Measurements from ENCODE around the gene TSPAN31. TPM values are rescaled to one million over a fixed set of nuclear protein-coding genes. Genes with fewer than 3 reads are reported as not detected.
A peak's percentile ranks its signal among the peaks of the same experiment; 100 is the strongest.

The TSPAN31 gene
- total and polyA plus RNA-seq, 2 of the 8 experiments (the other 6 are each of a cell fraction or from before 2014, with no cell fraction given): 15.8 to 31.4 TPM

GRCh38 chr12:57756406-57757341 lies 11.8 kb downstream of the TSPAN31 start:
- Histone ChIP-seq H2AFZ (ENCODE audit: low read length) (no peak overlapping the region), H3K4ac (replicated peaks; ENCODE audit: insufficient read length, low read depth, low read length) (no peak overlapping the region), H3K4me2 (ENCODE audit: insufficient read depth in 1 of 2, low read depth in 2 of 2, low read length in 2 of 2) (peak overlapping the region; percentile 82 to 99), H3K23ac (ENCODE audit: insufficient read length) (no peak overlapping the region), H4K8ac (ENCODE audit: extremely low read depth, insufficient read depth, low read length) (no peak overlapping the region), H4K20me1 (replicated peaks in 1 of 2; ENCODE audit: control insufficient read depth in 1 of 2, insufficient read depth in 2 of 2, low read length in 2 of 2) (peaks cover 3 to 15% of the 10 kb centered on the region in 2 experiments), H3K4me3 (ENCODE audit: extremely low read depth in 1 of 4, insufficient read depth in 2 of 4, low read depth in 3 of 4, low read length in 4 of 4) (peak overlapping the region in 2 of 4 experiments; percentile 82 to 96; a peak in 5 of 8 replicates), H3K9me3 (ENCODE audit: insufficient read depth in 2 of 2, low read depth in 1 of 2, low read length in 1 of 2) (no peaks in the 10 kb centered on the region), H3K23me2 (ENCODE audit: low read depth, low read length) (peaks cover 10% of the 10 kb centered on the region), H4K91ac (replicated peaks; ENCODE audit: insufficient read length, low read length) (no peak overlapping the region), H2AK5ac (ENCODE audit: low read depth, low read length) (no peak overlapping the region), H3K27ac (ENCODE audit: low read depth, low read length) (no peak overlapping the region), H3K79me2 (ENCODE audit: control insufficient read depth in 1 of 2, insufficient read depth in 2 of 2, low read length in 2 of 2) (peaks cover 0 to 4% of the 10 kb centered on the region in 2 experiments; a peak in 2 of 4 replicates), H2BK120ac (replicated peaks; ENCODE audit: low read depth, low read length) (no peak overlapping the region), H2BK12ac (ENCODE audit: low read depth, low read length) (no peak overlapping the region), H3K36me3 (ENCODE audit: control insufficient read depth in 2 of 4, insufficient read depth in 4 of 4, low read length in 3 of 4) (peaks cover 0 to 4% (median 0%) of the 10 kb centered on the region in 4 experiments; a peak in 2 of 8 replicates), H3K4me1 (replicated peaks in 1 of 4; ENCODE audit: control insufficient read depth in 3 of 4, insufficient read depth in 4 of 4, low read length in 3 of 4) (peaks cover 0 to 21% (median 7%) of the 10 kb centered on the region in 4 experiments; a peak in 6 of 7 replicates), H2BK5ac (ENCODE audit: low read depth, low read length) (no peak overlapping the region), H3K18ac (ENCODE audit: extremely low read depth, low read length) (no peak overlapping the region), H3K27me3 (replicated peaks in 1 of 4; ENCODE audit: control insufficient read depth in 3 of 4, extremely low read depth in 1 of 4, insufficient read depth in 3 of 4, low read length in 3 of 4) (peaks cover 8 to 33% (median 26%) of the 10 kb centered on the region in 4 experiments), H3K14ac (ENCODE audit: insufficient read length) (no peak overlapping the region), H3K56ac (replicated peaks; ENCODE audit: insufficient read length, low read depth, low read length) (no peak overlapping the region), H2BK15ac (ENCODE audit: low read length) (no peak overlapping the region), H3K9ac (replicated peaks in 1 of 4; ENCODE audit: extremely low read depth in 1 of 4, low read depth in 3 of 4, low read length in 3 of 4) (no peak overlapping the region), H2BK20ac (ENCODE audit: low read length) (no peak overlapping the region), H3K79me1 (ENCODE audit: low read depth, low read length) (peaks cover under 1% of the 10 kb centered on the region; the same call in 1 of the 2 replicates), H4K5ac (ENCODE audit: insufficient read length, low read depth, low read length) (no peak overlapping the region)
- FAIRE-seq (no peak), DNase-seq (ENCODE audit: low read depth in 1 of 2, low spot score in 2 of 2) (peak in 1 of 2 experiments; percentile 88)
- 17% methylated on average over 22 of the region's 22 CpGs; no CpG with 5 or more reads in 1 of the 2 experiments for WGBS, 2 experiments (ENCODE audit: extremely low coverage in 1 of 2, insufficient coverage in 1 of 2, insufficient read length in 1 of 2, insufficient replicate concordance in 2 of 2, low coverage in 1 of 2, low lambda C conversion rate in 2 of 2, missing lambda C conversion rate in 1 of 2)
- ChIA-PET POLR2A (ENCODE audit: partially characterized antibody) (interaction anchor here (0.9 to 3.3 kb wide), 9 partner anchors 8 to 236 kb away, joined by 3 to 25 read pairs (median 5); partner anchors contain the start of genes CYP27B1, DDIT3, EEF1AKMT3 and METTL1), CTCF (ENCODE audit: partially characterized antibody) (interaction anchor here (0.6 to 2.2 kb wide), 35 partner anchors 8 to 818 kb away, joined by 3 to 40 read pairs (median 4); partner anchors contain the start of genes ATP23, AVIL, B4GALNT1 and CYP27B1)
- no peak for TF ChIP-seq HDAC2 (IDR thresholded peaks at IDR 0.05; ENCODE audit: borderline replicate concordance in 1 of 2, low read depth in 2 of 2, low read length in 2 of 2)
- no peak for TF ChIP-seq SP2 (IDR thresholded peaks at IDR 0.05; ENCODE audit: low read length)
- TF ChIP-seq RBBP5 (IDR thresholded peaks at IDR 0.05; ENCODE audit: borderline replicate concordance, low read depth, low read length): no peak
- TF ChIP-seq SP1 (IDR thresholded peaks at IDR 0.05; ENCODE audit: low read depth, low read length): no peak
- peak; percentile 62 for TF ChIP-seq EZH2 (IDR thresholded peaks at IDR 0.05; ENCODE audit: low read depth, low read length, severe bottlenecking)
- no peak for TF ChIP-seq USF2 (IDR thresholded peaks at IDR 0.05; ENCODE audit: low read length)
- no peak for TF ChIP-seq POU5F1 (IDR thresholded peaks at IDR 0.05; ENCODE audit: low read depth, low read length)
- TF ChIP-seq KDM1A (IDR thresholded peaks at IDR 0.05; ENCODE audit: borderline replicate concordance, low read length): no peak
- TF ChIP-seq SIRT6 (IDR thresholded peaks at IDR 0.05; ENCODE audit: low read length): no peak

Data from H1 (cell line).